HEK293T (cell line): Measurements from ENCODE around the gene TUFM.
"Not testable (repeated sequence)": the region's sequence is repeated elsewhere in the genome, so short reads cannot be mapped to it uniquely, and the experiment has no call there.

Experiments
- BHLHE40 ChIP-seq: fragments of 450-650 bp; IDR thresholded peaks from 2 replicates; pipeline ENCODE4 v1.6.1; 2016; ENCODE audit warnings: mild to moderate bottlenecking, moderate library complexity, borderline replicate concordance
- ELF4 ChIP-seq: fragments of 450-650 bp; IDR thresholded peaks from 2 replicates; pipeline ENCODE4 v1.6.1; 2017; ENCODE audit warnings: antibody characterized with exemption
- FOXA1 ChIP-seq: fragments of 450-650 bp; IDR thresholded peaks from 2 replicates; pipeline ENCODE4 v1.6.1; 2016; ENCODE audit warnings: mild to moderate bottlenecking
- FOXK2 ChIP-seq: fragments of 450-650 bp; IDR thresholded peaks from 2 replicates; pipeline ENCODE4 v1.6.1; 2016; ENCODE audit warnings: mild to moderate bottlenecking

GRCh38 chr16:28820546-28820945 lies 25.6 kb downstream of the TUFM start:
- TF ChIP-seq BHLHE40, ELF4, FOXK2, FOXA1: not testable (repeated sequence)
